H7 (cell line): Measurements from ENCODE around the gene SAG. TPM values are rescaled to one million over a fixed set of nuclear protein-coding genes. Genes with fewer than 3 reads are reported as not detected.

ENCODE experiments used
- DNase-seq: peaks from one replicate; pipeline ENCODE4 v3.0.0; 2012
- H3K27me3 ChIP-seq: 2 replicates; pipeline ENCODE4 v1.6.0; 2011; ENCODE audit warnings: mild to moderate bottlenecking, low read length; ENCODE audit not compliant: control insufficient read depth, insufficient read depth
- H3K36me3 ChIP-seq: replicated peaks from 2 replicates; pipeline ENCODE4 v1.5.1; 2011; ENCODE audit warnings: low read length; ENCODE audit not compliant: control insufficient read depth, insufficient read depth
- H3K4me3 ChIP-seq: 2 replicates; pipeline ENCODE4 v1.5.1; 2011; ENCODE audit warnings: low read depth, mild to moderate bottlenecking, control low read depth, low read length, moderate library complexity; ENCODE audit not compliant: insufficient read depth
- total RNA-seq: library from RNA; depleted of rRNA; stranded (reverse); fragments of >200 nt; shearing (Covaris generic); gene quantifications from 2 replicates; pipeline ENCODE4 v1.2.3, GENCODE V29; 2014; rRNA removed

The SAG gene
- total RNA-seq: not detected in 2 replicates

- Histone ChIP-seq H3K4me3 (no peak within 1 kb of the TSS), H3K27me3 (no peaks in the 10 kb centered on the region), H3K36me3 (no peaks in the 10 kb centered on the region)
- DNase-seq: no peak
Measured at GRCh38 chr2:233307565-233307964, at the start of gene SAG. Gene SAG (plus strand): TSS chr2:233307816. CDS start chr2:233309190, 1,374 bp downstream.

GRCh38 chr2:233258211-233258610 lies 49.4 kb upstream of the SAG start:
- Histone ChIP-seq H3K4me3 (no peak overlapping the region), H3K27me3 (no peaks in the 10 kb centered on the region), H3K36me3 (peaks cover 32% of the 10 kb centered on the region)
- no peak for DNase-seq

DNA sequence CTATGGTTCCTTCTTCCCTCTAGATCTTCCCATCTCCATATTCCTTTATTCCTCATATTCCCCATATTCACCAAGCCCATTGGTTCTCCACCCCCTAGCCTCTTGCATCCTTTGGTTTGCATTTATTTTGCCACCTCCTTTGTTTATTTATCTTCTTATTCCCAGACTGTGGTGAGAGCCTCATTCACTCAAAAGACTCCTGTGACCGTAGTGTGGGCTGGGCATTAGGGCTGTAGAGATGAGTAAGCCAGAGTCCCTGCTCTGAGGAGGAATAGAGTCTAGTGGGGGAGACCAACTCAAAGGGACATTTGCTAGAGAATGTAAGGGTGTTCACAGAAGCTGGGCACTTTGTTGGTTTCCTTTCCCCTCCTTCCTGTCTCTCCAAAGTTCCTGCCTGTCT lies 47.9 kb upstream of the SAG start:
- no peaks in the 10 kb centered on the region for H3K27me3 ChIP-seq
- H3K4me3 ChIP-seq: no peak overlapping the region
- DNase-seq: no peak
- peaks cover 41% of the 10 kb centered on the region for H3K36me3 ChIP-seq

- DNase-seq: no peak
- no peak overlapping the region for H3K4me3 ChIP-seq
- H3K27me3 ChIP-seq: no peaks in the 10 kb centered on the region
- peaks cover 45% of the 10 kb centered on the region for H3K36me3 ChIP-seq
Measured at GRCh38 chr2:233260661-233261060, 47.0 kb upstream of the SAG start.

DNA sequence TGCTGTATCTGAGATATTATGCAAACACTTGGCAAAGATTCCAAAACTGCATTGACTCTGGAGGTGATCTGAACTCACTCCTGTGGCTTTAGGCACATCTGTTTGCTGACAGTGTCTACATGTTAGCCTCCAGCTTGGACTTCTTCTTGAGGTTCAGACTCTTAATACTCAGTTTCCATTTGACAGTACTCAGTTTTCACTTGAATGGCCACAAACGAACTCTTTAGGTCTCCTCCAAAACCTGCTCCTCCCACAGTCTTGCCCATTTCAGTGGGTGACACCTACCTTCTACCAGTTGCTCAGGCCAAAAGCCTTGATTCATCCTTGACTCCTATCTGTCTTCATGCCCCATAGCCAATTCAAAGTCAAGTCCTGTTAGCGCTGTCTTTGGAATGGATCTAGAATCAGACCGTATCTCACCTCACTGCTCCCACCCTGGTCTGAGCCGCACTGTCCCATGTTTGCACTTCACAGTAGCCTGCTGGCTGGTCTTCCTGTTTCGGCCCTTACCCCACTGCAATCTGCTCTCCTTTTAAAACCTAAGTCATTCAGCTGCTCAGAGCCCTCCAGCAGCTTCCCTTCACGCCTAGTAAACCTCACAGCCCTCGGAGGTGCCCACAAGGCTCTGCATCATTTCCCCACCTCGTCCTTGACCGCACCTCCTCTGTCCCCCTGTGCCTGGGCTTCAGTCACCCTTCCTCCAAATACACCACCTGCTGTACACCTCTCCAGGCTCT lies 45.6 kb upstream of the SAG start:
- H3K36me3 ChIP-seq: peaks cover 46% of the 10 kb centered on the region
- H3K27me3 ChIP-seq: no peaks in the 10 kb centered on the region
- no peak overlapping the region for H3K4me3 ChIP-seq
- DNase-seq: no peak

DNA sequence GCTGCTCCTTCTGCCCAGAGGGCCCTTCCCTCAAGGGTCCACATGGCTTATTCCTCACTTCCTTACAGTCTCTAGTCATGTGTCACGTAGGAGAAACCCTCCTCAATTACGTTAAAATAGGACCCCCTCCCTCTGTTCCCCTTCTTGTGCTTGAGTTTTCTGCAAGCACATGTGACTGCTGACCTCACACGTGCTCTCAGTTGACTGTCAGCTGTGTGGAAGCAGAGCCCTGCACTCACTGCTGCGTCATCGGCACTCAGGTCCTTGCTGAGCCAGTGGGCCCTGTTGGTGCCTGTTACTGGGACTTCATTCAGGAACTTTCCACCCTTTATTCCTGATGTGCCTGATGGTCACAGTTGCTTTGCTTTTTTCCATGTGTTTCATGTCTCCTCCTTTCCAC lies 45.1 kb upstream of the SAG start:
- H3K4me3 ChIP-seq: no peak overlapping the region
- H3K36me3 ChIP-seq: peaks cover 47% of the 10 kb centered on the region
- DNase-seq: no peak
- H3K27me3 ChIP-seq: no peaks in the 10 kb centered on the region

DNA sequence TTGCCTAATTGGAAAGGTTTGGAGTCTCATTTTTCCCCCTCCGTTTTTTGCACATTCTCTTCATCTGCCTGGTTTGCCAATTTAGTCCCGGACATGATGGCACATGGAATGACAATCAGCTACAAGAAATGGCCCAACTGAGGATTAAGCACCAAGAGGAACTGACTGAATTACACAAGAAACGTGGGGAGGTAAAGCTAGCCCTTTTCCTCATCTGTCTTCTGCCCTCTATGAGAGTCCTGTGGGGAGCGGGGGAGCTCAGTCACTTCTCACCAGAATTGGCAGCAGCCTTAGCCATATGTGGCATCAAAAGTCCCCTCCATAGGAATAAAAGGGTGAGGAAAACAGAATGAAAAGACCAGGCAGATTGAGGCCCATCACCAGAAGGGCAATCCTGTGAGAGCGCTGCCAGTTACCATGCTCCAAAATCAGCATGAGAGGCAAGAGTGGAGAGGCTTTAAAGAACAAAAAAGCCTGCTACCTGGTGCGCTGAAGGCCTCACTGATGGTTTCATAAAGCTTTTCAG lies 44.5 kb upstream of the SAG start:
- H3K4me3 ChIP-seq: no peak overlapping the region
- H3K36me3 ChIP-seq: peaks cover 51% of the 10 kb centered on the region
- DNase-seq: no peak
- H3K27me3 ChIP-seq: no peaks in the 10 kb centered on the region

- Histone ChIP-seq H3K36me3 (peaks cover 47% of the 10 kb centered on the region), H3K27me3 (no peaks in the 10 kb centered on the region), H3K4me3 (no peak overlapping the region)
Measured at GRCh38 chr2:233264667-233265066, 42.9 kb upstream of the SAG start.

GRCh38 chr2:233265899-233266431 lies 41.7 kb upstream of the SAG start:
- no peak overlapping the region for H3K4me3 ChIP-seq
- no peak for DNase-seq
- H3K36me3 ChIP-seq: peaks cover 40% of the 10 kb centered on the region
- H3K27me3 ChIP-seq: no peaks in the 10 kb centered on the region

More at GRCh38 chr2:233264667-233265066, 42.9 kb upstream of the SAG start:
- DNase-seq: no peak

DNA sequence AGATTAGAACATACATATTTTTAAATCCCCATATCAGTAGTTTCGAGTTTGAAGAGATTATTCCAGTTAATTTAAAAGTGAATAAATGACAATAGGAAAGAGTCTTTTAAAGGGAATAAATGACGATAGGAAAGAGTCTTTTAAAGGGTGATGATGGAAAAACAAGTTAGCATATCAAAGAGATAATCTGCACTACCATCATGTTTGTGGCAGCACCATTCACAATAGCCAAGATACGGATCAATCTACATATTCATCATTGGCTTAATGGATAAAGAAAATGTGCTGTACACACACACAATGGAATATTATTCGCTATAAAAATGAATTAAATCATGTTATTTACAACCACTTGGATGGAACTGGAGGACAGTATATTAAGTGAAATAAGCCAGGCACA lies 41.1 kb upstream of the SAG start:
- Histone ChIP-seq H3K4me3 (no peak overlapping the region), H3K36me3 (peaks cover 41% of the 10 kb centered on the region), H3K27me3 (no peaks in the 10 kb centered on the region)
- DNase-seq: no peak

DNA sequence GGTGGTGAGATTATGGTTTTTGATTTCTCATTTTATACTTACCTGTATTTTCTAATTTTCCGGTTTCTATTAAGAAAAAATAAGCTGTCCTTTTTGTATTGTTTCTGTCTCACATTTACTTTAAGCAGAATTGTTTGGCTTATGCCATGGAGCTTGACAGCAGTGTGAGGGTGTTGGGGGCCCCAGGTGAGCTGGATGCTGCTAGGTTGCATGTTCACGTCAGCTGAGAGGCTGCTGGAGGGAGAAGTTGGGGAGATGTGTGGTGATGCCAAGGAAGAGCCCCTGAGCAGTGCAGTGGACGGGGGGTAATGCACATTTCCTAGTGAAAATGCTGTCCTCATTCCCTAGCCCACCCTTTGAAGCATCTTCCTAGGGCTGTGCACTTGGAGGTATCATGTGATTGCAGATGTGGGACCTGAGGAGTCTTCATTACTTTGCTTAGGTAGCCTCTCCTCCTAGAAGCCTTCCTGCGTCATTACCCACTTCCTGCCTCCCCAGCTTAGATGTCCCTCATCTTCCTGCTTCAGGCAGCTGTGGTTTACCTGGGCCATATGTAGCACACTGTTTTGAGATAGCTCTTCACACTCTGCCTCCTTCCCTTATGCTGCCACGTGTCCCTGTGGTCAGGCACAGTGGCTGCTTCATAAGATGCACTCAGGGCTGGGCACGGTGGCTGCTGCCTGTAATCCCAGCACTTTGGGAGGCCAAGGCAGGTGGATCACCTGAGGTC lies 39.9 kb upstream of the SAG start:
- Histone ChIP-seq H3K4me3 (no peak overlapping the region), H3K36me3 (peaks cover 32% of the 10 kb centered on the region), H3K27me3 (no peaks in the 10 kb centered on the region)
- no peak for DNase-seq

DNA sequence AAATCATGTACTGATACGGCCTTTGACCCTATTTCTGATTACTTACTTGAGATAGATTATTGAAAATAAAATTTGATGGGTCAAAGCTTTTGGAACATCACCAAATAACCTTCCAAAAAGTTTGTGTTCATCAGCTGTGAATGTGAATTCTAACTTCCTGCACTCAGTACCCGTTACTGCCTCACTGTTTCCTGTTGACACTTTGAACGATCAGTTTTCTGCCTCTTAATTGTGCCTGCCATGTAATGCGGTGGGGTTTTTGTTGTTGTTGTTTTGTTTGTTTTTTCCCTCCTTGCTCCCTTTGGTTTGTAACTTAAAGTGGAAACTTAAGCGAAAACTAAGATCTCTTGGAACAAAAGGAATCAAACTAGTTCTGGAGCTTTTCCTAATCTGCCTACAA lies 37.2 kb upstream of the SAG start:
- Histone ChIP-seq H3K36me3 (peaks cover 29% of the 10 kb centered on the region), H3K27me3 (no peaks in the 10 kb centered on the region), H3K4me3 (no peak overlapping the region)
- DNase-seq: no peak

DNA sequence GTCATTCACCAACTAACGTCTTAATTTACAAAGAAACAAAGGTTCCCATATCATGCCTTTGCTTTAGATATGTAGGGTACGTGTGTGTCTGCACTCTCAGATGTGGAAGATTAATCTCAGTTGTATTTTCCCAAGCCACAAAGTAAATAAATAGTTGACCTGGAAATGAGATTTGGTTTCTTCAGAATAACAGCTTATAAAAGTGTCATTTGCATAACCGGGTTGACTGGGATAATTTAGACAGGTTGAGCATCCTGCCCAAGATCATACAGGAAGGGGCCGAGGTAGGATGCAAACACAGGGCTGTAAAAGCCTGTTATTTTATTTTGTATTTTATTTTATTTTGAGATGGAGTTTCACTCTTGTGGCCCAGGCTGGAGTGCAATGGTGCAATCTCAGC lies 36.7 kb upstream of the SAG start:
- no peak for DNase-seq
- no peaks in the 10 kb centered on the region for H3K27me3 ChIP-seq
- peaks cover 31% of the 10 kb centered on the region for H3K36me3 ChIP-seq
- no peak overlapping the region for H3K4me3 ChIP-seq

GRCh38 chr2:233271693-233272092 lies 35.9 kb upstream of the SAG start:
- Histone ChIP-seq H3K4me3 (no peak overlapping the region), H3K27me3 (no peaks in the 10 kb centered on the region), H3K36me3 (peaks cover 31% of the 10 kb centered on the region)
- DNase-seq: no peak

GRCh38 chr2:233273120-233273519 lies 34.5 kb upstream of the SAG start:
- DNase-seq: no peak
- Histone ChIP-seq H3K36me3 (peaks cover 37% of the 10 kb centered on the region), H3K27me3 (no peaks in the 10 kb centered on the region), H3K4me3 (no peak overlapping the region)
